Keratinocyte (primary cell): ENCODE data around the gene PCYOX1L.

Experiments
- EZH2 ChIP-seq: IDR thresholded peaks from one replicate; pipeline ENCODE4 v1.6.1; 2012; ENCODE audit warnings: inconsistent platforms, mild to moderate bottlenecking, low read length, moderate library complexity
- TF ChIP-seq, protein P1 (sequence below), 3 experiments: IDR thresholded peaks in 1 of 3; conservative IDR thresholded peaks in 1 of 3; optimal IDR thresholded peaks in 1 of 3; 2 replicates in 2 of 3; 3 replicates in 1 of 3; pipeline versions ENCODE3 to v1.5.1; 2011; ENCODE audit warnings: low read length in 3 of 3, mild to moderate bottlenecking in 3 of 3, moderate library complexity in 2 of 3, control low read depth in 1 of 3, inconsistent platforms in 1 of 3; ENCODE audit not compliant: insufficient read depth in 2 of 3; ENCODE audit errors: extremely low read depth in 1 of 3

DNA sequence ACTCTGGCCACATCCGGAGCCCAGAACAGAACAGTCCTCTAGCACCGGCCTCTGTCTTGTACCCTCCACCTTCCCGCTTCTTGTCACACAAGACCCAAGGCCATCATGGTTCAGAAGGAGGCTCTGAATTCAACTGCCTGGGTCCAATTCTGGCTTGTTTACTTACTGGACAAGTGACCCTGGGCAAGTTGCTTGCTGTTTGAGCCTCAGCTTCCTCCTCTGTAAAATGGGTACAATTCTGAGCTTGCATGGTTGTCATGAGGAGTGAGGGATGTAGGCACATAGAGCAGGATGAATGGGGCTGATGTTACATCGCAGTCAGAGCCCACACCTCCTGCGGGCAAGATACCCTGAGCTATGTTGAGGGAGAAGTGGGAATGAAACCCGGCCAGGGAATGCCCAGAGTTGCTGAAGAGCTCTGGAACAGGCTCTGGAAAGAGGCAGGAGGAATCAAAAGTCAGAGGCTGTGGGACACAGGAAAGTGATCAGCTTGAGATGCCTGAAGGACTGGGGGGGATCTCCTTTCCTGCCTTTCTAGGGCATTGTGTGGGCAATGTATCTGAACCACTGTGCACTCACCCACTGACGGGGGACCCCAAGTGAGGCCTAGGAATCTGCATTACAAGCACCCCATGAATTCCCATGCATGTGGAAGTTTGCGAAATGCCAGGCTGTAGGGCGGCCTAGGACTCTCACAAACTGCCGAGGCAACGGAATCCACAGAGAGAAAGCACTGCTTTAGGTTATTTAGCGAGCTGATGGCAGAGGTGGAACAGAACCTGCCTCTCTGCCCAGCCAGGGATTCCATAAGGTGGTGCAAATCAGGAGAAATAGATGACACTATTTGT, 50.6 kb downstream of the PCYOX1L start:
- TF ChIP-seq, protein P1, sequence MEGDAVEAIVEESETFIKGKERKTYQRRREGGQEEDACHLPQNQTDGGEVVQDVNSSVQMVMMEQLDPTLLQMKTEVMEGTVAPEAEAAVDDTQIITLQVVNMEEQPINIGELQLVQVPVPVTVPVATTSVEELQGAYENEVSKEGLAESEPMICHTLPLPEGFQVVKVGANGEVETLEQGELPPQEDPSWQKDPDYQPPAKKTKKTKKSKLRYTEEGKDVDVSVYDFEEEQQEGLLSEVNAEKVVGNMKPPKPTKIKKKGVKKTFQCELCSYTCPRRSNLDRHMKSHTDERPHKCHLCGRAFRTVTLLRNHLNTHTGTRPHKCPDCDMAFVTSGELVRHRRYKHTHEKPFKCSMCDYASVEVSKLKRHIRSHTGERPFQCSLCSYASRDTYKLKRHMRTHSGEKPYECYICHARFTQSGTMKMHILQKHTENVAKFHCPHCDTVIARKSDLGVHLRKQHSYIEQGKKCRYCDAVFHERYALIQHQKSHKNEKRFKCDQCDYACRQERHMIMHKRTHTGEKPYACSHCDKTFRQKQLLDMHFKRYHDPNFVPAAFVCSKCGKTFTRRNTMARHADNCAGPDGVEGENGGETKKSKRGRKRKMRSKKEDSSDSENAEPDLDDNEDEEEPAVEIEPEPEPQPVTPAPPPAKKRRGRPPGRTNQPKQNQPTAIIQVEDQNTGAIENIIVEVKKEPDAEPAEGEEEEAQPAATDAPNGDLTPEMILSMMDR (optimal IDR thresholded peaks at IDR 0.05 in 1 of 3, IDR thresholded peaks at IDR 0.05 in 1 of 3, conservative IDR thresholded peaks at IDR 0.05 in 1 of 3; ENCODE audit: extremely low read depth in 1 of 3, insufficient read depth in 2 of 3, low read length in 3 of 3) = no peak
- no peak for TF ChIP-seq EZH2
